Measurements from ENCODE around the gene KLHL5.

Gene KLHL5

GRCh38 chr4:39096847-39097246 lies 34.8 kb downstream of the KLHL5 start:
- Histone ChIP-seq H3K27me3 (ENCODE audit: low read depth) (no peaks in the 10 kb centered on the region), H3K4me1 (peaks cover 10% of the 10 kb centered on the region; the same call in 1 of the 2 replicates), H3K9me3 (no peaks in the 10 kb centered on the region), H3K36me3 (replicated peaks) (0 out of 2 replicates have a peak, but pooled peaks cover 2% of the 10 kb centered on the region), H3K4me3 (no peak overlapping the region)
- in situ Hi-C loops (cut with MboI; ENCODE audit: low sequenced_read_pairs) = no loop called here
- DNase-seq (ENCODE audit: low spot score in 2 of 2) = no peak

GRCh38 chr4:39097290-39097689 lies 35.3 kb downstream of the KLHL5 start:
- H3K27me3 ChIP-seq (ENCODE audit: low read depth) = no peaks in the 10 kb centered on the region
- H3K9me3 ChIP-seq = no peaks in the 10 kb centered on the region
- 0 out of 2 replicates have a peak, but pooled peaks cover 2% of the 10 kb centered on the region for H3K36me3 ChIP-seq (replicated peaks)
- in situ Hi-C loops (cut with MboI; ENCODE audit: low sequenced_read_pairs) = no loop called here
- DNase-seq (ENCODE audit: low spot score in 2 of 2) = no peak
- H3K4me1 ChIP-seq = peaks cover 10% of the 10 kb centered on the region; the same call in 1 of the 2 replicates
- H3K4me3 ChIP-seq = no peak overlapping the region

- peaks cover 10% of the 10 kb centered on the region; the same call in 1 of the 2 replicates for H3K4me1 ChIP-seq
- no peak overlapping the region for H3K4me3 ChIP-seq
- no peaks in the 10 kb centered on the region for H3K9me3 ChIP-seq
- in situ Hi-C loops (cut with MboI; ENCODE audit: low sequenced_read_pairs) = no loop called here
- DNase-seq (ENCODE audit: low spot score in 2 of 2) = peak; percentile 9 to 17
- H3K36me3 ChIP-seq (replicated peaks) = peaks cover 19% of the 10 kb centered on the region
- no peaks in the 10 kb centered on the region for H3K27me3 ChIP-seq (ENCODE audit: low read depth)
Observed at GRCh38 chr4:39102297-39102696, 40.3 kb downstream of the KLHL5 start.

GRCh38 chr4:39103291-39103690 lies 41.3 kb downstream of the KLHL5 start:
- DNase-seq (ENCODE audit: low spot score in 2 of 2) = no peak
- Histone ChIP-seq H3K9me3 (no peaks in the 10 kb centered on the region), H3K36me3 (replicated peaks) (peaks cover 19% of the 10 kb centered on the region), H3K4me1 (peaks cover 10% of the 10 kb centered on the region; the same call in 1 of the 2 replicates), H3K27me3 (ENCODE audit: low read depth) (no peaks in the 10 kb centered on the region), H3K4me3 (no peak overlapping the region)
- in situ Hi-C loops (cut with MboI; ENCODE audit: low sequenced_read_pairs) = no loop called here

GRCh38 chr4:39104255-39104654 lies 42.2 kb downstream of the KLHL5 start:
- in situ Hi-C loops (cut with MboI; ENCODE audit: low sequenced_read_pairs) = no loop called here
- H3K27me3 ChIP-seq (ENCODE audit: low read depth) = no peaks in the 10 kb centered on the region
- no peaks in the 10 kb centered on the region for H3K9me3 ChIP-seq
- peaks cover 10% of the 10 kb centered on the region; the same call in 1 of the 2 replicates for H3K4me1 ChIP-seq
- H3K36me3 ChIP-seq (replicated peaks) = peaks cover 19% of the 10 kb centered on the region
- DNase-seq (ENCODE audit: low spot score in 2 of 2) = no peak
- H3K4me3 ChIP-seq = no peak overlapping the region

GRCh38 chr4:39106011-39106410 lies 44.0 kb downstream of the KLHL5 start:
- H3K36me3 ChIP-seq (replicated peaks) = peaks cover 19% of the 10 kb centered on the region
- in situ Hi-C loops (cut with MboI; ENCODE audit: low sequenced_read_pairs) = no loop called here
- H3K4me1 ChIP-seq = no peaks in the 10 kb centered on the region
- H3K4me3 ChIP-seq = no peak overlapping the region
- H3K27me3 ChIP-seq (ENCODE audit: low read depth) = no peaks in the 10 kb centered on the region
- no peak for DNase-seq (ENCODE audit: low spot score in 2 of 2)
- H3K9me3 ChIP-seq = no peaks in the 10 kb centered on the region

GRCh38 chr4:39114436-39114835 lies 52.4 kb downstream of the KLHL5 start:
- H3K4me3 ChIP-seq = no peak overlapping the region
- no peaks in the 10 kb centered on the region for H3K9me3 ChIP-seq
- H3K27me3 ChIP-seq (ENCODE audit: low read depth) = no peaks in the 10 kb centered on the region
- H3K36me3 ChIP-seq (replicated peaks) = peaks cover 29% of the 10 kb centered on the region
- no peaks in the 10 kb centered on the region for H3K4me1 ChIP-seq
- in situ Hi-C loops (cut with MboI; ENCODE audit: low sequenced_read_pairs) = no loop called here
- no peak for DNase-seq (ENCODE audit: low spot score in 2 of 2)

- Histone ChIP-seq H3K4me3 (no peak overlapping the region), H3K36me3 (replicated peaks) (peaks cover 21% of the 10 kb centered on the region), H3K27me3 (ENCODE audit: low read depth) (no peaks in the 10 kb centered on the region), H3K9me3 (no peaks in the 10 kb centered on the region), H3K4me1 (no peaks in the 10 kb centered on the region; the same call in 1 of the 2 replicates)
- no peak for DNase-seq (ENCODE audit: low spot score in 2 of 2)
- in situ Hi-C loops (cut with MboI; ENCODE audit: low sequenced_read_pairs) = no loop called here
Observed at GRCh38 chr4:39118034-39118658, 56.1 kb downstream of the KLHL5 start.

- H3K27me3 ChIP-seq (ENCODE audit: low read depth) = no peaks in the 10 kb centered on the region
- no peaks in the 10 kb centered on the region; the same call in 1 of the 2 replicates for H3K4me1 ChIP-seq
- no peak for DNase-seq (ENCODE audit: low spot score in 2 of 2)
- H3K4me3 ChIP-seq = no peak overlapping the region
- H3K9me3 ChIP-seq = no peaks in the 10 kb centered on the region
- H3K36me3 ChIP-seq (replicated peaks) = peaks cover 9% of the 10 kb centered on the region
- in situ Hi-C loops (cut with MboI; ENCODE audit: low sequenced_read_pairs) = no loop called here
Observed at GRCh38 chr4:39120418-39120817, 58.4 kb downstream of the KLHL5 start.

- Histone ChIP-seq H3K27me3 (ENCODE audit: low read depth) (no peaks in the 10 kb centered on the region), H3K4me3 (no peak overlapping the region), H3K4me1 (no peaks in the 10 kb centered on the region), H3K36me3 (replicated peaks) (no peaks in the 10 kb centered on the region; the same call in 1 of the 2 replicates), H3K9me3 (no peaks in the 10 kb centered on the region)
- in situ Hi-C loops (cut with MboI; ENCODE audit: low sequenced_read_pairs) = no loop called here
- no peak for DNase-seq (ENCODE audit: low spot score in 2 of 2)
Observed at GRCh38 chr4:39124885-39125599, 63.0 kb downstream of the KLHL5 start.

- Histone ChIP-seq H3K9me3 (no peaks in the 10 kb centered on the region), H3K4me1 (no peaks in the 10 kb centered on the region), H3K36me3 (replicated peaks) (no peaks in the 10 kb centered on the region; the same call in 1 of the 2 replicates), H3K27me3 (ENCODE audit: low read depth) (no peaks in the 10 kb centered on the region), H3K4me3 (no peak overlapping the region)
- in situ Hi-C loops (cut with MboI; ENCODE audit: low sequenced_read_pairs) = no loop called here
- no peak for DNase-seq (ENCODE audit: low spot score in 2 of 2)
Observed at GRCh38 chr4:39125600-39125985, 63.6 kb downstream of the KLHL5 start.

GRCh38 chr4:39126256-39127095 lies 64.4 kb downstream of the KLHL5 start:
- no peaks in the 10 kb centered on the region; the same call in 1 of the 2 replicates for H3K36me3 ChIP-seq (replicated peaks)
- H3K4me3 ChIP-seq = no peak overlapping the region
- in situ Hi-C loops (cut with MboI; ENCODE audit: low sequenced_read_pairs) = no loop called here
- H3K4me1 ChIP-seq = no peaks in the 10 kb centered on the region
- no peak for DNase-seq (ENCODE audit: low spot score in 2 of 2)
- no peaks in the 10 kb centered on the region for H3K9me3 ChIP-seq
- H3K27me3 ChIP-seq (ENCODE audit: low read depth) = no peaks in the 10 kb centered on the region

- no peak for DNase-seq (ENCODE audit: low spot score in 2 of 2)
- Histone ChIP-seq H3K27me3 (ENCODE audit: low read depth) (no peaks in the 10 kb centered on the region), H3K4me3 (no peak overlapping the region), H3K36me3 (replicated peaks) (no peaks in the 10 kb centered on the region), H3K4me1 (no peaks in the 10 kb centered on the region; the same call in 1 of the 2 replicates), H3K9me3 (no peaks in the 10 kb centered on the region)
- in situ Hi-C loops (cut with MboI; ENCODE audit: low sequenced_read_pairs) = loop anchor here (10.0 kb wide), 1 partner anchor 369 kb away; no protein-coding TSS in a partner anchor
Observed at GRCh38 chr4:39133623-39134022, 71.6 kb downstream of the KLHL5 start.

Data from HAP-1 (cell line).